SK-N-SH treated with all-trans-retinoic acid at 6 μM for 48 hours (cell line): ENCODE data around the gene LEP.

Experiments
- ATAC-seq: fragments of 200-7000 bp; cut with Tn5 transposase; 3 replicates; pipeline ENCODE4 v1.9.1; 2020; ENCODE audit warnings: mild to moderate bottlenecking, moderate library complexity
- ARNTL ChIP-seq: fragments of 450-650 bp; formaldehyde crosslinking; IDR thresholded peaks from 2 replicates; pipeline ENCODE4 v1.5.0; 2020; ENCODE audit warnings: low read depth, mild to moderate bottlenecking, moderate library complexity, borderline replicate concordance
- BACH2 ChIP-seq: fragments of 250-450 bp; sonication (Bioruptor Pico); IDR thresholded peaks from 2 replicates; pipeline ENCODE4 v1.9.0; 2021; ENCODE audit warnings: mild to moderate bottlenecking, borderline replicate concordance
- CSDC2 ChIP-seq: fragments of 250-450 bp; sonication (Bioruptor Pico); IDR thresholded peaks from 2 replicates; pipeline ENCODE4 v1.5.0; 2020; ENCODE audit warnings: mild to moderate bottlenecking, moderate library complexity
- ESRRG ChIP-seq: fragments of 250-450 bp; sonication (Bioruptor Pico); IDR thresholded peaks from 2 replicates; pipeline ENCODE4 v1.6.1; 2021; ENCODE audit warnings: mild to moderate bottlenecking
- ISL1 ChIP-seq: fragments of 250-450 bp; sonication (Bioruptor Pico); IDR thresholded peaks from 2 replicates; pipeline ENCODE4 v2.1.2; 2022; ENCODE audit warnings: mild to moderate bottlenecking, moderate library complexity
- OSR1 ChIP-seq: fragments of 250-450 bp; sonication (Bioruptor Pico); IDR thresholded peaks from 2 replicates; pipeline ENCODE4 v1.8.0; 2022; ENCODE audit warnings: moderate library complexity, mild to moderate bottlenecking, inconsistent platforms
- PPARA ChIP-seq: fragments of 250-450 bp; sonication (Bioruptor Pico); IDR thresholded peaks from 2 replicates; pipeline ENCODE4 v1.5.0; 2020; ENCODE audit warnings: mild to moderate bottlenecking, borderline replicate concordance
- RARB ChIP-seq: fragments of 250-450 bp; sonication (Bioruptor Pico); IDR thresholded peaks from 2 replicates; pipeline ENCODE4 v1.8.0; 2021; ENCODE audit warnings: mild to moderate bottlenecking, moderate library complexity
- SNAI2 ChIP-seq: fragments of 250-450 bp; sonication (Bioruptor Pico); IDR thresholded peaks from 2 replicates; pipeline ENCODE4 v1.5.0; 2020; ENCODE audit warnings: mild to moderate bottlenecking, moderate library complexity
- TCF4 ChIP-seq: fragments of 250-450 bp; sonication (Bioruptor Pico); IDR thresholded peaks from 2 replicates; pipeline ENCODE4 v1.8.0; 2021; ENCODE audit warnings: mild to moderate bottlenecking, moderate library complexity, borderline replicate concordance
- TOX ChIP-seq: fragments of 250-450 bp; sonication (Bioruptor Pico); IDR thresholded peaks from 2 replicates; pipeline ENCODE4 v1.8.0; 2021; ENCODE audit warnings: mild to moderate bottlenecking, moderate library complexity, borderline replicate concordance
- ZC3H10 ChIP-seq: fragments of 250-450 bp; sonication (Bioruptor Pico); IDR thresholded peaks from 2 replicates; pipeline ENCODE4 v1.5.1; 2021; ENCODE audit warnings: mild to moderate bottlenecking, moderate library complexity
- ZFP3 ChIP-seq: fragments of 250-450 bp; sonication (Bioruptor Pico); IDR thresholded peaks from 2 replicates; pipeline ENCODE4 v1.5.0; 2020; ENCODE audit warnings: mild to moderate bottlenecking, moderate library complexity
- ZFP30 ChIP-seq: fragments of 450-650 bp; formaldehyde crosslinking; IDR thresholded peaks from 2 replicates; pipeline ENCODE4 v1.5.0; 2022; ENCODE audit warnings: mild to moderate bottlenecking, moderate library complexity
- ZNF565 ChIP-seq: fragments of 450-650 bp; formaldehyde crosslinking; conservative IDR thresholded peaks from 2 replicates; pipeline ENCODE4 v1.5.0; 2020; ENCODE audit warnings: low read depth, mild to moderate bottlenecking, moderate library complexity
- ZNF70 ChIP-seq: fragments of 450-650 bp; formaldehyde crosslinking; IDR thresholded peaks from 2 replicates; pipeline ENCODE4 v1.5.0; 2020; ENCODE audit warnings: mild to moderate bottlenecking, moderate library complexity
- TF ChIP-seq, protein P1 (sequence below): fragments of 250-450 bp; sonication (Bioruptor Pico); IDR thresholded peaks from 2 replicates; pipeline ENCODE4 v1.5.1; 2021; ENCODE audit warnings: mild to moderate bottlenecking, moderate library complexity
- TF ChIP-seq, protein P2 (sequence below): fragments of 250-450 bp; sonication (Bioruptor Pico); IDR thresholded peaks from 2 replicates; pipeline ENCODE4 v1.8.0; 2021; ENCODE audit warnings: low read depth, mild to moderate bottlenecking, moderate library complexity, borderline replicate concordance
- TF ChIP-seq, protein P3 (sequence below): fragments of 250-450 bp; sonication (Bioruptor Pico); IDR thresholded peaks from 2 replicates; pipeline ENCODE4 v1.5.0; 2020; ENCODE audit warnings: mild to moderate bottlenecking, moderate library complexity
- TF ChIP-seq, protein P4 (sequence below): fragments of 250-450 bp; sonication (Bioruptor Pico); IDR thresholded peaks from 2 replicates; pipeline ENCODE4 v1.8.0; 2020; ENCODE audit warnings: mild to moderate bottlenecking, moderate library complexity, borderline replicate concordance
- TF ChIP-seq, protein P5 (sequence below): fragments of 250-450 bp; sonication (Bioruptor Pico); IDR thresholded peaks from 2 replicates; pipeline ENCODE4 v1.5.1; 2020; ENCODE audit warnings: low read depth, mild to moderate bottlenecking, moderate library complexity

Gene LEP

DNA sequence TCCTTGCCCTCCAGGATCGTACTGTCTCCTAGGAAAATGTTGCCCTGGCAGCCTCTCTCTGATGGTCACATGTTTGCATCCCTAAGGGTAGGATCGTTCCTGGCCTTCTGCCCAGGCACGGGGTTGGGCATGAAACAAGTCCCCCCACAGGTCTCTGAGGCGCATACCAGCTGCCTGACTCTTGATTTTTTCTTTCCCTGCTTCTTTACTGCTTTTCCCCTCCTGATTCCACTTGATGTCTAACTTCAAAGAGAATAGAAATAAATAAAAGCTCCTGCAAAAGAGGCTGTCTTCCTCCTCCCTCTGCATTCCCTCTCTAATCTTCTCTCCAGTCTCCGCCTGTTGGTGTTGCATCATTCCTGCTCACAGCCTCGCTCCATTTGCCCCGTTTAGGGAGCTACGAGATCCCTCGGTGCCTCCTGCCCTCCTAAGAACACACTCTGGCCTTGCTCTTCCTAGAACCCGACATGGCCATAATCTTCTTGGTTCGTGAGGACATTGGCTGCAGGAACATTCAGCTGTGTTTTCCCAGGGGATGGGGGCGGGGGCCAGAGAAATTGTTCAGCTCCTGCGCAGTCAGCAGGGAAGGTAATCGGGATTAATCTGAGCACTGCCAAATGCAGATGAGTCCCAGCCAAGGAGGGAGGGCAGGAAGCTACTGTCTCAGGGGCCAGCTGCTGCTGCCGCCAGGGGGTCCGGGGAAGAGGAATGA is 26.0 kb downstream of the LEP start:
- TF ChIP-seq, protein P1, sequence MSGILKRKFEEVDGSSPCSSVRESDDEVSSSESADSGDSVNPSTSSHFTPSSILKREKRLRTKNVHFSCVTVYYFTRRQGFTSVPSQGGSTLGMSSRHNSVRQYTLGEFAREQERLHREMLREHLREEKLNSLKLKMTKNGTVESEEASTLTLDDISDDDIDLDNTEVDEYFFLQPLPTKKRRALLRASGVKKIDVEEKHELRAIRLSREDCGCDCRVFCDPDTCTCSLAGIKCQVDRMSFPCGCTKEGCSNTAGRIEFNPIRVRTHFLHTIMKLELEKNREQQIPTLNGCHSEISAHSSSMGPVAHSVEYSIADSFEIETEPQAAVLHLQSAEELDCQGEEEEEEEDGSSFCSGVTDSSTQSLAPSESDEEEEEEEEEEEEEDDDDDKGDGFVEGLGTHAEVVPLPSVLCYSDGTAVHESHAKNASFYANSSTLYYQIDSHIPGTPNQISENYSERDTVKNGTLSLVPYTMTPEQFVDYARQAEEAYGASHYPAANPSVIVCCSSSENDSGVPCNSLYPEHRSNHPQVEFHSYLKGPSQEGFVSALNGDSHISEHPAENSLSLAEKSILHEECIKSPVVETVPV (CRISPR knock-in tag), result no peak
- TF ChIP-seq ARNTL (CRISPR knock-in tag), result no peak
- TF ChIP-seq ZFP3 (CRISPR knock-in tag), result peak; percentile 37
- no peak for TF ChIP-seq BACH2 (CRISPR knock-in tag)
- TF ChIP-seq, protein P2, sequence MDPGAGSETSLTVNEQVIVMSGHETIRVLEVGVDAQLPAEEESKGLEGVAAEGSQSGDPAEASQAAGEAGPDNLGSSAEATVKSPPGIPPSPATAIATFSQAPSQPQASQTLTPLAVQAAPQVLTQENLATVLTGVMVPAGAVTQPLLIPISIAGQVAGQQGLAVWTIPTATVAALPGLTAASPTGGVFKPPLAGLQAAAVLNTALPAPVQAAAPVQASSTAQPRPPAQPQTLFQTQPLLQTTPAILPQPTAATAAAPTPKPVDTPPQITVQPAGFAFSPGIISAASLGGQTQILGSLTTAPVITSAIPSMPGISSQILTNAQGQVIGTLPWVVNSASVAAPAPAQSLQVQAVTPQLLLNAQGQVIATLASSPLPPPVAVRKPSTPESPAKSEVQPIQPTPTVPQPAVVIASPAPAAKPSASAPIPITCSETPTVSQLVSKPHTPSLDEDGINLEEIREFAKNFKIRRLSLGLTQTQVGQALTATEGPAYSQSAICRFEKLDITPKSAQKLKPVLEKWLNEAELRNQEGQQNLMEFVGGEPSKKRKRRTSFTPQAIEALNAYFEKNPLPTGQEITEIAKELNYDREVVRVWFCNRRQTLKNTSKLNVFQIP (CRISPR knock-in tag), result no peak
- TF ChIP-seq, protein P3, sequence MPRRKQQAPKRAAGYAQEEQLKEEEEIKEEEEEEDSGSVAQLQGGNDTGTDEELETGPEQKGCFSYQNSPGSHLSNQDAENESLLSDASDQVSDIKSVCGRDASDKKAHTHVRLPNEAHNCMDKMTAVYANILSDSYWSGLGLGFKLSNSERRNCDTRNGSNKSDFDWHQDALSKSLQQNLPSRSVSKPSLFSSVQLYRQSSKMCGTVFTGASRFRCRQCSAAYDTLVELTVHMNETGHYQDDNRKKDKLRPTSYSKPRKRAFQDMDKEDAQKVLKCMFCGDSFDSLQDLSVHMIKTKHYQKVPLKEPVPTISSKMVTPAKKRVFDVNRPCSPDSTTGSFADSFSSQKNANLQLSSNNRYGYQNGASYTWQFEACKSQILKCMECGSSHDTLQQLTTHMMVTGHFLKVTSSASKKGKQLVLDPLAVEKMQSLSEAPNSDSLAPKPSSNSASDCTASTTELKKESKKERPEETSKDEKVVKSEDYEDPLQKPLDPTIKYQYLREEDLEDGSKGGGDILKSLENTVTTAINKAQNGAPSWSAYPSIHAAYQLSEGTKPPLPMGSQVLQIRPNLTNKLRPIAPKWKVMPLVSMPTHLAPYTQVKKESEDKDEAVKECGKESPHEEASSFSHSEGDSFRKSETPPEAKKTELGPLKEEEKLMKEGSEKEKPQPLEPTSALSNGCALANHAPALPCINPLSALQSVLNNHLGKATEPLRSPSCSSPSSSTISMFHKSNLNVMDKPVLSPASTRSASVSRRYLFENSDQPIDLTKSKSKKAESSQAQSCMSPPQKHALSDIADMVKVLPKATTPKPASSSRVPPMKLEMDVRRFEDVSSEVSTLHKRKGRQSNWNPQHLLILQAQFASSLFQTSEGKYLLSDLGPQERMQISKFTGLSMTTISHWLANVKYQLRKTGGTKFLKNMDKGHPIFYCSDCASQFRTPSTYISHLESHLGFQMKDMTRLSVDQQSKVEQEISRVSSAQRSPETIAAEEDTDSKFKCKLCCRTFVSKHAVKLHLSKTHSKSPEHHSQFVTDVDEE, result 0 out of 2 replicates have a peak, but pooled peaks have one; percentile 63
- TF ChIP-seq ZNF565 (CRISPR knock-in tag), result no peak
- TF ChIP-seq ISL1, result 0 out of 2 replicates have a peak, but pooled peaks have one; percentile 6
- no peak for TF ChIP-seq ZFP30
- no peak for TF ChIP-seq ESRRG (CRISPR knock-in tag)
- no peak for TF ChIP-seq SNAI2
- TF ChIP-seq CSDC2 (CRISPR knock-in tag), result no peak
- TF ChIP-seq, protein P4, sequence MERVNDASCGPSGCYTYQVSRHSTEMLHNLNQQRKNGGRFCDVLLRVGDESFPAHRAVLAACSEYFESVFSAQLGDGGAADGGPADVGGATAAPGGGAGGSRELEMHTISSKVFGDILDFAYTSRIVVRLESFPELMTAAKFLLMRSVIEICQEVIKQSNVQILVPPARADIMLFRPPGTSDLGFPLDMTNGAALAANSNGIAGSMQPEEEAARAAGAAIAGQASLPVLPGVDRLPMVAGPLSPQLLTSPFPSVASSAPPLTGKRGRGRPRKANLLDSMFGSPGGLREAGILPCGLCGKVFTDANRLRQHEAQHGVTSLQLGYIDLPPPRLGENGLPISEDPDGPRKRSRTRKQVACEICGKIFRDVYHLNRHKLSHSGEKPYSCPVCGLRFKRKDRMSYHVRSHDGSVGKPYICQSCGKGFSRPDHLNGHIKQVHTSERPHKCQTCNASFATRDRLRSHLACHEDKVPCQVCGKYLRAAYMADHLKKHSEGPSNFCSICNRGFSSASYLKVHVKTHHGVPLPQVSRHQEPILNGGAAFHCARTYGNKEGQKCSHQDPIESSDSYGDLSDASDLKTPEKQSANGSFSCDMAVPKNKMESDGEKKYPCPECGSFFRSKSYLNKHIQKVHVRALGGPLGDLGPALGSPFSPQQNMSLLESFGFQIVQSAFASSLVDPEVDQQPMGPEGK (CRISPR knock-in tag), result no peak
- TF ChIP-seq ZNF70, result no peak
- TF ChIP-seq ZC3H10, result no peak
- no peak for TF ChIP-seq RARB (CRISPR knock-in tag)
- TF ChIP-seq, protein P5, sequence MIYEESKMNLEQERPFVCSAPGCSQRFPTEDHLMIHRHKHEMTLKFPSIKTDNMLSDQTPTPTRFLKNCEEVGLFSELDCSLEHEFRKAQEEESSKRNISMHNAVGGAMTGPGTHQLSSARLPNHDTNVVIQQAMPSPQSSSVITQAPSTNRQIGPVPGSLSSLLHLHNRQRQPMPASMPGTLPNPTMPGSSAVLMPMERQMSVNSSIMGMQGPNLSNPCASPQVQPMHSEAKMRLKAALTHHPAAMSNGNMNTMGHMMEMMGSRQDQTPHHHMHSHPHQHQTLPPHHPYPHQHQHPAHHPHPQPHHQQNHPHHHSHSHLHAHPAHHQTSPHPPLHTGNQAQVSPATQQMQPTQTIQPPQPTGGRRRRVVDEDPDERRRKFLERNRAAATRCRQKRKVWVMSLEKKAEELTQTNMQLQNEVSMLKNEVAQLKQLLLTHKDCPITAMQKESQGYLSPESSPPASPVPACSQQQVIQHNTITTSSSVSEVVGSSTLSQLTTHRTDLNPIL (CRISPR knock-in tag), result no peak
- peak; percentile 84 for ATAC-seq

DNA sequence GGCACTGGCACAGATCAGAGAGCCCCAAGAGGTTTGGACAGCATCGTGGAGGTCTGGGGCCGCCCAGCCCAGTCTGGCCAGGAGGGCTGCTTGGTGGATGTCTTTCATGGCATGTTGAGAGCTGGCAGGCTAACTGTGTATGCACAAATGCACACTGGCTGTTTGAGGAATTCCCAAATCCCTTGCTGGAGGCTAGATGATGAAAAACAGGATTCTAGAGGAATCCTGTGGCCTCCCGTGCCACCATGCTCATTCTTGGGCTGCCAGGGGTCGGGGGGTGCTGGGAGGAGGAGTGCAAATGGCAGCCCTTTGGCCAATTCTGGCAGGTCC is 26.5 kb downstream of the LEP start:
- ATAC-seq, result no peak; the same call in 2 of the 3 replicates
- TF ChIP-seq, protein P1 (CRISPR knock-in tag), result no peak
- no peak for TF ChIP-seq TCF4 (CRISPR knock-in tag)
- TF ChIP-seq TOX (CRISPR knock-in tag), result no peak
- TF ChIP-seq PPARA (CRISPR knock-in tag), result no peak
- TF ChIP-seq, protein P5 (CRISPR knock-in tag), result no peak
- no peak for TF ChIP-seq ZNF565 (CRISPR knock-in tag)
- no peak for TF ChIP-seq OSR1 (CRISPR knock-in tag)
- TF ChIP-seq ZFP30, result no peak
- TF ChIP-seq, protein P3, result no peak
- no peak for TF ChIP-seq ZC3H10
- TF ChIP-seq CSDC2 (CRISPR knock-in tag), result no peak
- TF ChIP-seq ZNF70, result no peak
- TF ChIP-seq ARNTL (CRISPR knock-in tag), result no peak
- no peak for TF ChIP-seq BACH2 (CRISPR knock-in tag)
- TF ChIP-seq ISL1, result no peak
